OCI-LY3 (cell line): ENCODE data around the gene CMKLR1.

ENCODE experiments used
- H2AFZ ChIP-seq: fragments of 200-600, 300-600 bp; shearing (Covaris generic); 2 replicates; pipeline ENCODE4 v1.6.0; 2014; ENCODE audit warnings: antibody characterized with exemption, low read depth, low read length
- H3K27ac ChIP-seq: fragments of 200-600, 300-600 bp; sonication (generic); 2 replicates; pipeline ENCODE4 v1.5.1; 2014; ENCODE audit warnings: mild to moderate bottlenecking, low read length, moderate library complexity, mixed read lengths
- H3K27me3 ChIP-seq: fragments of 200-600, 300-600 bp; sonication (generic); 2 replicates; pipeline ENCODE4 v1.6.1; 2014; ENCODE audit warnings: low read depth, low read length, mixed read lengths
- H3K36me3 ChIP-seq: fragments of 200-600, 300-600 bp; sonication (generic); replicated peaks from 2 replicates; pipeline ENCODE3; 2014; ENCODE audit warnings: low read depth, low read length, mixed read lengths
- H3K4me1 ChIP-seq: fragments of 300-600, 200-600 bp; sonication (generic); 2 replicates; pipeline ENCODE4 v1.6.1; 2014; ENCODE audit warnings: low read length, mixed read lengths
- H3K4me2 ChIP-seq: fragments of 200-600, 300-600 bp; sonication (generic); 2 replicates; pipeline ENCODE4 v1.6.1; 2014; ENCODE audit warnings: low read length, mixed read lengths
- H3K4me3 ChIP-seq: fragments of 300-600, 200-600 bp; sonication (generic); 2 replicates; pipeline ENCODE4 v1.5.1; 2014; ENCODE audit warnings: antibody characterized with exemption, mild to moderate bottlenecking, low read length, moderate library complexity
- H3K79me2 ChIP-seq: fragments of 300-600, 200-600 bp; shearing (Covaris generic); 2 replicates; pipeline ENCODE4 v1.6.1; 2014; ENCODE audit warnings: mild to moderate bottlenecking, low read length, mixed read lengths
- H3K9ac ChIP-seq: fragments of 300-600, 200-600 bp; shearing (Covaris generic); 2 replicates; pipeline ENCODE4 v1.6.0; 2014; ENCODE audit warnings: mild to moderate bottlenecking, low read length, moderate library complexity
- H3K9me3 ChIP-seq: fragments of 200-600, 300-600 bp; shearing (Covaris generic); 2 replicates; pipeline ENCODE4 v1.6.1; 2014; ENCODE audit warnings: low read length, mixed read lengths; ENCODE audit not compliant: insufficient read depth
- H4K20me1 ChIP-seq: fragments of 200-600, 300-600 bp; sonication (generic); 2 replicates; pipeline ENCODE4 v1.6.1; 2016; ENCODE audit warnings: low read length, mixed read lengths; ENCODE audit not compliant: insufficient read depth
- EZH2phosphoT487 ChIP-seq: fragments of 200-600 bp; shearing (Covaris generic); IDR thresholded peaks from 2 replicates; pipeline ENCODE4 v1.6.1; 2018; ENCODE audit warnings: antibody characterized with exemption, mixed run types, low read depth
- TF ChIP-seq, protein P1 (sequence below): fragments of 200-600, 300-600 bp; sonication (generic); IDR thresholded peaks from 2 replicates; pipeline ENCODE4 v1.5.1; 2014; ENCODE audit warnings: antibody characterized with exemption, low read length, low read depth

Gene CMKLR1

GRCh38 chr12:108332791-108333382, 6.2 kb downstream of the CMKLR1 start:
- H3K79me2 ChIP-seq = no peaks in the 10 kb centered on the region
- H3K4me3 ChIP-seq = no peak overlapping the region
- no peaks in the 10 kb centered on the region for H3K9me3 ChIP-seq
- H4K20me1 ChIP-seq = no peaks in the 10 kb centered on the region
- H3K4me2 ChIP-seq = peak overlapping the region; percentile 22
- H3K27ac ChIP-seq = no peak overlapping the region
- peaks cover 54% of the 10 kb centered on the region for H3K4me1 ChIP-seq
- TF ChIP-seq EZH2phosphoT487 = no peak
- TF ChIP-seq, protein P1, sequence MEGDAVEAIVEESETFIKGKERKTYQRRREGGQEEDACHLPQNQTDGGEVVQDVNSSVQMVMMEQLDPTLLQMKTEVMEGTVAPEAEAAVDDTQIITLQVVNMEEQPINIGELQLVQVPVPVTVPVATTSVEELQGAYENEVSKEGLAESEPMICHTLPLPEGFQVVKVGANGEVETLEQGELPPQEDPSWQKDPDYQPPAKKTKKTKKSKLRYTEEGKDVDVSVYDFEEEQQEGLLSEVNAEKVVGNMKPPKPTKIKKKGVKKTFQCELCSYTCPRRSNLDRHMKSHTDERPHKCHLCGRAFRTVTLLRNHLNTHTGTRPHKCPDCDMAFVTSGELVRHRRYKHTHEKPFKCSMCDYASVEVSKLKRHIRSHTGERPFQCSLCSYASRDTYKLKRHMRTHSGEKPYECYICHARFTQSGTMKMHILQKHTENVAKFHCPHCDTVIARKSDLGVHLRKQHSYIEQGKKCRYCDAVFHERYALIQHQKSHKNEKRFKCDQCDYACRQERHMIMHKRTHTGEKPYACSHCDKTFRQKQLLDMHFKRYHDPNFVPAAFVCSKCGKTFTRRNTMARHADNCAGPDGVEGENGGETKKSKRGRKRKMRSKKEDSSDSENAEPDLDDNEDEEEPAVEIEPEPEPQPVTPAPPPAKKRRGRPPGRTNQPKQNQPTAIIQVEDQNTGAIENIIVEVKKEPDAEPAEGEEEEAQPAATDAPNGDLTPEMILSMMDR = no peak
- H3K36me3 ChIP-seq = no peaks in the 10 kb centered on the region
- peaks cover 18% of the 10 kb centered on the region for H3K27me3 ChIP-seq
- H3K9ac ChIP-seq = no peak overlapping the region
- no peak overlapping the region for H2AFZ ChIP-seq

DNA sequence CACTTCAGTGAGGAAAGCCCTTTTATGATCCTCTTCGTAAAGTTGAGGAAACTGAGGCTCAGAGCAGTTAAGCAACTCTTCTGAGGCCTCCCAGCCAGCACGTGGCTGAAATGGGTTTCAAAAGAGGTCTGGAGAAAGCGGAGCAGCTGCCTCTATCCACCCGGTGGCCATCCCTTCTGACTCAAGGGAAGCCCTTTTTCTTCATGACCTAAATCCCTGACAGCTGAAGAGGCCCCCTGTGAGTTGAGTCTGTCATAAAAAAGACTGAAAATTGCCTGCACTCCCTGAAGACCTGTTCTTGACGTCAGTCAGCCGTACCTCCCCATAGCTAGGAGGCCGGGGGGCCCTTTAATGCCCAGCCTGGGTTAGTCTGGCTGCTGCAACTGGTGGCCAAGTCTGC, 10.7 kb downstream of the CMKLR1 start:
- Histone ChIP-seq H3K27me3 (peaks cover 55% of the 10 kb centered on the region), H3K9ac (no peak overlapping the region), H3K36me3 (no peaks in the 10 kb centered on the region), H2AFZ (no peak overlapping the region), H3K4me2 (no peak overlapping the region), H3K4me3 (no peak overlapping the region), H3K27ac (no peak overlapping the region), H4K20me1 (peaks cover 12% of the 10 kb centered on the region; the same call in 1 of the 2 replicates), H3K79me2 (no peaks in the 10 kb centered on the region), H3K4me1 (peaks cover 26% of the 10 kb centered on the region), H3K9me3 (no peaks in the 10 kb centered on the region)
- TF ChIP-seq EZH2phosphoT487 = no peak
- TF ChIP-seq, protein P1 = no peak

- Histone ChIP-seq H3K4me1 (peaks cover 20% of the 10 kb centered on the region), H3K4me3 (no peak overlapping the region), H3K9ac (no peak overlapping the region), H3K4me2 (no peak overlapping the region), H3K79me2 (no peaks in the 10 kb centered on the region), H2AFZ (no peak overlapping the region), H3K27me3 (peaks cover 60% of the 10 kb centered on the region), H3K27ac (no peak overlapping the region), H3K36me3 (no peaks in the 10 kb centered on the region), H4K20me1 (peaks cover 12% of the 10 kb centered on the region; the same call in 1 of the 2 replicates), H3K9me3 (no peaks in the 10 kb centered on the region)
- TF ChIP-seq EZH2phosphoT487 = no peak
- TF ChIP-seq, protein P1 = no peak
Observed at GRCh38 chr12:108327621-108328344, 11.3 kb downstream of the CMKLR1 start.

- Histone ChIP-seq H3K9ac (no peak overlapping the region), H2AFZ (no peak overlapping the region), H3K4me2 (0 out of 2 replicates have a peak overlapping the region, but pooled peaks have one; percentile 42), H3K4me1 (peaks cover 17% of the 10 kb centered on the region), H4K20me1 (peaks cover 12% of the 10 kb centered on the region; the same call in 1 of the 2 replicates), H3K4me3 (no peak overlapping the region), H3K36me3 (no peaks in the 10 kb centered on the region), H3K9me3 (no peaks in the 10 kb centered on the region), H3K27ac (no peak overlapping the region), H3K79me2 (no peaks in the 10 kb centered on the region), H3K27me3 (peaks cover 66% of the 10 kb centered on the region)
- TF ChIP-seq EZH2phosphoT487 = no peak
- TF ChIP-seq, protein P1 = no peak
Observed at GRCh38 chr12:108326254-108326750, 12.8 kb downstream of the CMKLR1 start.
